Body of pancreas (tissue), 4 donors: ENCODE measurements around the gene TXLNA.

Experiments used
- POLR2A ChIP-seq, 3 donors: fragments of 450-650 bp; IDR thresholded peaks; one replicate each; pipeline ENCODE4 v1.6.1; 2016; ENCODE audit warnings: antibody characterized with exemption in 3 of 3, mild to moderate bottlenecking in 2 of 3
- TF ChIP-seq, protein P1 (sequence below), 7 experiments: fragments of 450-650 bp in 4 of 7; fragments of 200-600 bp in 3 of 7; sonication (generic) in 3 of 7; IDR thresholded peaks; one replicate each; pipeline ENCODE4 v1.5.1; 2016 to 2019; ENCODE audit warnings: antibody characterized with exemption in 7 of 7

DNA sequence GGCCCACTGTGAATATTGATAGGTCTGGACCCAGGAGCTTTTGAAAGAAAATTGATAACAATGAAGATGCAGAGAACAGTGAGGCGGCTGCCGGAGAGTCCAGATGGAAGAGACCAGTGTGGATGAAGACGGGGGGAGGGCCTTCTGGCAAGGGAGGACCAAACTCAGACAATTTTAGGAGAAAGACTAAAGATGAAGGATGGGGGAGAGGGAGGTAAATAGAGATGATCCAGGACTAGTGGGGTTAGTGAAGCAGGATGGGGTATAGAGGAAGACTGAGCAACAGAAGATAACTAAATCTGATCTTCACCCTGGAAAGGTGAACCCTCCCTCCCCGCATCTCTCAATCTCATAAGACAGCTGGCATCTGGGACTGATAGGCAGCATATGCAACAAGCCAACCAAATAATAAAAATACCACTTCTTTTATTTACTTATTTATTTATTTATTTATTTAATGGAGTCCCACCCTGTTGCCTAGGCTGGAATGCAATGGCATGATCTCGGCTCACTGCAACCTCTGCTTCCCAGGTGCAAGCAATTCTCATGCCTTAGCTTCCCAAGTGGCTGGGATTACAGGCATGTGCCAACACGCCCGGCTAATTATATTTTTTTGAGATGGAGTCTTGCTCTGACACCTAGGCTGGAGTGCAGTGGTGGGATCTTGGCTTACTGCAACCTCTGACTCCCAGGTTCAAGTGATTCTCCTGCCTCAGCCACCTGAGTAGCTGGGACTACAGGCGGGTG, 53.3 kb downstream of the TXLNA start:
- TF ChIP-seq, protein P1, sequence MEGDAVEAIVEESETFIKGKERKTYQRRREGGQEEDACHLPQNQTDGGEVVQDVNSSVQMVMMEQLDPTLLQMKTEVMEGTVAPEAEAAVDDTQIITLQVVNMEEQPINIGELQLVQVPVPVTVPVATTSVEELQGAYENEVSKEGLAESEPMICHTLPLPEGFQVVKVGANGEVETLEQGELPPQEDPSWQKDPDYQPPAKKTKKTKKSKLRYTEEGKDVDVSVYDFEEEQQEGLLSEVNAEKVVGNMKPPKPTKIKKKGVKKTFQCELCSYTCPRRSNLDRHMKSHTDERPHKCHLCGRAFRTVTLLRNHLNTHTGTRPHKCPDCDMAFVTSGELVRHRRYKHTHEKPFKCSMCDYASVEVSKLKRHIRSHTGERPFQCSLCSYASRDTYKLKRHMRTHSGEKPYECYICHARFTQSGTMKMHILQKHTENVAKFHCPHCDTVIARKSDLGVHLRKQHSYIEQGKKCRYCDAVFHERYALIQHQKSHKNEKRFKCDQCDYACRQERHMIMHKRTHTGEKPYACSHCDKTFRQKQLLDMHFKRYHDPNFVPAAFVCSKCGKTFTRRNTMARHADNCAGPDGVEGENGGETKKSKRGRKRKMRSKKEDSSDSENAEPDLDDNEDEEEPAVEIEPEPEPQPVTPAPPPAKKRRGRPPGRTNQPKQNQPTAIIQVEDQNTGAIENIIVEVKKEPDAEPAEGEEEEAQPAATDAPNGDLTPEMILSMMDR (IDR thresholded peaks at IDR 0.05): no peak
- no peak for TF ChIP-seq POLR2A (IDR thresholded peaks at IDR 0.05)
